ENCODE results near the gene EIF2D. TPM values are rescaled to one million over a fixed set of nuclear protein-coding genes. Genes with fewer than 3 reads are reported as not detected.

EIF2D gene
- total and polyA plus RNA-seq, 2 of the 8 experiments (the other 6 are each of a cell fraction or from before 2014, with no cell fraction given): 36.1 to 37.1 TPM

DNA sequence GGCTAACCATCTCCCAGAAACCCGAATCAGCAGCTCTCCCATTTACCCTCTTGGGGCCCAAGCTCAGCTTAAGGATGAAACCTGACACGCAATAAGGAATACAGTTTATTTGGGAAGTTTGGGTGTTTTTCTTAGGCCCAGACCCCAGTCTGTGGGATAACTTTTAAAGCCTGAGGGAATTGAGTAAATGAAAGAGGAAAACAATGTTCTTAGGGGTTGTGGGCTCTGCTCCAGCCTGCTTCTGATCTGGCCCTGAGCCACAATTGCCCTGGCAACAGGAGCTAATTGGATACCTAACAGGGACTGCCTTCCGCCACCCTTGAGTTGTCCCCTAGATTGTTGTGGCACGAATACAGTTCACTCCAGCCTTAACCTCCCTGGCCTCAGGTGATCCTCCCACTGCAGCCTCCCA, 43.2 kb upstream of the EIF2D start:
- H3K79me1 ChIP-seq (ENCODE audit: low read depth, low read length): no peaks in the 10 kb centered on the region
- H3K27me3 ChIP-seq (replicated peaks in 1 of 4; ENCODE audit: control insufficient read depth in 3 of 4, extremely low read depth in 1 of 4, insufficient read depth in 3 of 4, low read length in 3 of 4): peaks cover 0 to 14% (median 9%) of the 10 kb centered on the region in 4 experiments; a peak in 6 of 7 replicates
- peaks cover 0 to 12% (median 5%) of the 10 kb centered on the region in 4 experiments; a peak in 6 of 7 replicates for H3K4me1 ChIP-seq (replicated peaks in 1 of 4; ENCODE audit: control insufficient read depth in 3 of 4, insufficient read depth in 4 of 4, low read length in 3 of 4)
- ChIA-PET POLR2A (ENCODE audit: partially characterized antibody) (no interaction called here), CTCF (ENCODE audit: partially characterized antibody) (interaction anchor here (0.7 to 23.8 kb wide), 15 partner anchors 9 to 165 kb away, joined by 3 to 666 read pairs (median 4); partner anchors contain the start of gene DYRK3)
- H3K14ac ChIP-seq (ENCODE audit: insufficient read length): no peak overlapping the region
- no peak overlapping the region for H3K56ac ChIP-seq (replicated peaks; ENCODE audit: insufficient read length, low read depth, low read length)
- no peak overlapping the region for H2AK5ac ChIP-seq (ENCODE audit: low read depth, low read length)
- no peak overlapping the region for H3K4me3 ChIP-seq (ENCODE audit: extremely low read depth in 1 of 4, insufficient read depth in 2 of 4, low read depth in 3 of 4, low read length in 4 of 4)
- no peaks in the 10 kb centered on the region for H3K9me3 ChIP-seq (ENCODE audit: insufficient read depth in 2 of 2, low read depth in 1 of 2, low read length in 1 of 2)
- DNase-seq (ENCODE audit: low read depth in 1 of 2, low spot score in 2 of 2) (no peak), FAIRE-seq (no peak)
- TF ChIP-seq FOSL1 (IDR thresholded peaks at IDR 0.05; ENCODE audit: insufficient read depth, low read depth, low read length): no peak
- no peak for TF ChIP-seq CEBPB (IDR thresholded peaks at IDR 0.05; ENCODE audit: low read depth, low read length)
- TF ChIP-seq YY1 (IDR thresholded peaks at IDR 0.05; ENCODE audit: low read depth, low read length): no peak
- TF ChIP-seq HDAC6 (IDR thresholded peaks at IDR 0.05; ENCODE audit: low read depth, low read length): no peak
- no peak for TF ChIP-seq CREB1 (IDR thresholded peaks at IDR 0.05)
- TF ChIP-seq JUN (IDR thresholded peaks at IDR 0.05; ENCODE audit: low read depth, low read length): no peak
- no peak for TF ChIP-seq ASH2L (IDR thresholded peaks at IDR 0.05; ENCODE audit: low read length)
- no peak for TF ChIP-seq CHD2 (IDR thresholded peaks at IDR 0.05; ENCODE audit: low read length)
- no peak for TF ChIP-seq BCL11A (IDR thresholded peaks at IDR 0.05; ENCODE audit: low read depth in 2 of 2, low read length in 2 of 2)
- H3K18ac ChIP-seq (ENCODE audit: extremely low read depth, low read length): no peak overlapping the region
- H3K27ac ChIP-seq (ENCODE audit: low read depth, low read length): no peak overlapping the region
- H2BK12ac ChIP-seq (ENCODE audit: low read depth, low read length): no peak overlapping the region
- H3K79me2 ChIP-seq (ENCODE audit: control insufficient read depth in 1 of 2, insufficient read depth in 2 of 2, low read length in 2 of 2): no peaks in the 10 kb centered on the region
- no peaks in the 10 kb centered on the region for H4K20me1 ChIP-seq (replicated peaks in 1 of 2; ENCODE audit: control insufficient read depth in 1 of 2, insufficient read depth in 2 of 2, low read length in 2 of 2)
- no peak overlapping the region for H2BK20ac ChIP-seq (ENCODE audit: low read length)
- no peak overlapping the region for H4K8ac ChIP-seq (ENCODE audit: extremely low read depth, insufficient read depth, low read length)
- no peak overlapping the region for H4K91ac ChIP-seq (replicated peaks; ENCODE audit: insufficient read length, low read length)
- H2BK5ac ChIP-seq (ENCODE audit: low read depth, low read length): no peak overlapping the region
- no peak overlapping the region for H2BK120ac ChIP-seq (replicated peaks; ENCODE audit: low read depth, low read length)
- 0 out of 2 replicates have a peak, but pooled peaks cover 5% of the 10 kb centered on the region for H3K23me2 ChIP-seq (ENCODE audit: low read depth, low read length)
- 71% methylated on average over 4 of the region's 4 CpGs; no CpG with 5 or more reads in 1 of the 2 experiments for WGBS, 2 experiments (ENCODE audit: extremely low coverage in 1 of 2, insufficient coverage in 1 of 2, insufficient read length in 1 of 2, insufficient replicate concordance in 2 of 2, low coverage in 1 of 2, low lambda C conversion rate in 2 of 2, missing lambda C conversion rate in 1 of 2)
- H3K36me3 ChIP-seq (ENCODE audit: control insufficient read depth in 2 of 4, insufficient read depth in 4 of 4, low read length in 3 of 4): no peaks in the 10 kb centered on the region; a peak in 1 of 8 replicates
- no peak overlapping the region for H2BK15ac ChIP-seq (ENCODE audit: low read length)
- H3K23ac ChIP-seq (ENCODE audit: insufficient read length): no peak overlapping the region
- H3K4ac ChIP-seq (replicated peaks; ENCODE audit: insufficient read length, low read depth, low read length): no peak overlapping the region
- no peak overlapping the region for H4K5ac ChIP-seq (ENCODE audit: insufficient read length, low read depth, low read length)
- no peak overlapping the region for H2AFZ ChIP-seq (ENCODE audit: low read length)
- no peak overlapping the region for H3K9ac ChIP-seq (replicated peaks in 1 of 4; ENCODE audit: extremely low read depth in 1 of 4, low read depth in 3 of 4, low read length in 3 of 4)
- no peak overlapping the region for H3K4me2 ChIP-seq (ENCODE audit: insufficient read depth in 1 of 2, low read depth in 2 of 2, low read length in 2 of 2)

All from H1 (cell line).